Hematopoietic multipotent progenitor cell treated with erythropoietin and hydrocortisone succinate and interleukin-3 and kit ligand, for 17 days (in vitro differentiated cells): Measurements from ENCODE around the gene TFDP1.
"Not testable (repeated sequence)": the region's sequence is repeated elsewhere in the genome, so short reads cannot be mapped to it uniquely, and the experiment has no call there.

Source experiments
- DNase-seq: peaks from one replicate; pipeline ENCODE4 v3.0.0-alpha.2; 2015; ENCODE audit warnings: low spot score

The TFDP1 gene

DNA sequence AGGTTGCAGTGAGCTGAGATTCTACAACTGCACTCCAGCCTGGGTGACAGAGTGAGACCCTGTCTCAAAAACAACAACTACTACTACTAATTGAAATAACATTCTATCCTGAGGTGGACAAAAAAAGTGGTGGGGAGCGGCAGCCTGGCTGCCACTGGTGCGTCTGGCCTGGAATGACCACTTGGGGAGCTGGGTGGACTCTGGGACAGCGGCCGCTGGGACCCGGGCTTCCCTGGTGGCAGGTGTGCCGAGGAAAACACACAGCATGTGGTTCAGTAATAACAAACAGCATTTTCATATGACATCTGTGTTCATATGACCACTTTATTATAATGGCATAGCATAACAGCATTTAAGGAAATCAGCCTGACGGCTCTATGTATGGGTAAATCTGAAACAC is 33.9 kb downstream of the TFDP1 start:
- no peak for DNase-seq

DNA sequence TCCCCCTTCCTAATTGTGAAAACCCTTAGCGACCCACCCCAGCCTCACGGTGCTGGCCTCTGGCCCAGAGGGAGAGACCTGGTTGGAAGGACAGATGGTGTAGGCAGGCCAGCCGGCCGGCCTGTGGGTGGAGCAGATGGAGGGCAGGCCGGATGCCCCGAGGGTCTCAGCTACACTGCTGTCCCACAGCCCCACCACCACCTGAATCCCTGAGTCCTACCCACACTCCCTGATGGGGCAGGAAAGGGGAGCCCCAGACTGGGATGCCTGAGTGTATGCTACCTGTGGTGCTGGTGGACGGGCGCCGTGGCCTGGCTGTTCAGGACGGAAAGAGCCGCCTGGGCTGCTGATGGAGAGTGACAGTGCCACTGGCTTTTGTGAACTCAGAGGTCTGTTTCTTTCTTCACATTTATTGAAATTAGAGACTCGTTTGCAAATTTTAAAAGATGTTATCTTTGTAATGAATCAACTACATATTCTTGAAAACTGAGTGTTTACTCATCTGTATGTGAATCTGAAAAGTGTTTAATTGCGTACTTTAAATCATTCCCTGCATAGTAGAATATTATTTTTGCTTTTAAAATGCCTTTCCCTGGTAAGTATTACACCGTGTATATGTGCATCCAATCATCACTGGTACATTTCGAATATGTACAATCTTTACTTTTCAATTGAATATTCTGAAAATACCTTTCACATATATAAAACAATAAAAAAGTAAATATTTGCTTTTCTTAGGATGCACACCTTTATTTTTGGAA is 35.7 kb downstream of the TFDP1 start:
- DNase-seq = no peak

DNA sequence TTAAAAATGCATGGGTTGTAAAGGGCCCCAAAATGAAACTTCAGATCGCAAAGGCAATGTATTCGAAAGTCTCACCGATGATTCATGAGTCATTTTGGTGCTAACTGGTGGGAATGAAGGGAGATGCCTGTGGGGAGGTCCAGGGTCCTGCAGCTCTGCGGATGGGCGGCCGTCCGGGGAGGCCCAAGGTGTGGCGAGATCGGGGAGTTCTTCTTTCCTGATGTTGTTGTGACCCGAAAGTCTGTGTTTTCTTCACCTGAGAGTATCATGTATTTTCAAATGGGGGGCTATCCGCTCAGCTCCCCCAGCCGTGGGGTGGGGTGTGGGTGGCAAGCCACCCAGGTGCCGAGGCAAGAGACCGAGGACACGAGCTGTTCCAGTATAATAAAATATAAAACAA is 36.5 kb downstream of the TFDP1 start:
- no peak for DNase-seq

DNA sequence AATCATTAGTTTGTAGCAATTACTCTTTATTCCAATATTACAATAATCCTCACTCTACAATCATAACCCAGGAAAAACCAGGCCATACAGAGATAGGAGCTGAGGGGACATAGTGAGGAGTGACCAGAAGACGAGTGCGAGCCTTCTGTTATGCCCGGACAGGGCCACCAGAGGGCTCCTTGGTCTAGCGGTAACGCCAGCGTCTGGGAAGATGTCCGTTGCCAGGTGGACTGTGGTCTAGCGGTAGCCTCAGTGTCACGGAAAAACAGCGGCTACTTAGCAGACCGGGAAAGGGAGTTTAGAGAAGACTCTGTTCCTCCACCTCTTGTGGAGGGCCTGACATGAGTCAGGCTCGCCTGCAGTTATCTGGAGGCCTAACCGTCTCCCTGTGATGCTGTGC is 36.9 kb downstream of the TFDP1 start:
- DNase-seq = not testable (repeated sequence)

DNA sequence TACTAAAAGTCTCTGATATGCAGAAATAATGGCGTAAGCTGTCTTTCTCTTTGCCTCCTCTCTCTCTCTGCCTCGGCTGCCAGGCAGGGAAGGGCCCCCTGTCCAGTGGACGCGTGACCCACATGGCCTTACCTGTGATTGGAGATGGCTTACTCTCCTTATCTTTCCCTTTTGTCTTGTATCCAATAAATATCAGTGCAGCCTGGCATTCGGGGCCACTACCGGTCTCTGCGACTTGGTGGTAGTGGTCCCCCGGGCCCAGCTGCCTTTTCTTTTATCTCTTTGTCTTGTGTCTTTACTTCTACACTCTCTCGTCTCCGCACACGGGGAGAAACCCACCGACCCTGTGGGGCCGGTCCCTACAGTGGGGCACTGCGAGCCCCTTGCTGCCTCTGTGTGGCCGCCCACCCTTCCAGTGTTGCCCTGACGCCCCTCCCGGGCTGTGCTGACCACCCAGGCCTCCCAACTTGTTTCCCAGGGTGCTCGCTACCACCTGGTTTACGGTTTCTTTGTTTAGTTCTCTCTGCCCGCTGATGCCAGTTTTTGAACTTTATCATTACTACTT is 37.5 kb downstream of the TFDP1 start:
- DNase-seq = not testable (repeated sequence)

DNA sequence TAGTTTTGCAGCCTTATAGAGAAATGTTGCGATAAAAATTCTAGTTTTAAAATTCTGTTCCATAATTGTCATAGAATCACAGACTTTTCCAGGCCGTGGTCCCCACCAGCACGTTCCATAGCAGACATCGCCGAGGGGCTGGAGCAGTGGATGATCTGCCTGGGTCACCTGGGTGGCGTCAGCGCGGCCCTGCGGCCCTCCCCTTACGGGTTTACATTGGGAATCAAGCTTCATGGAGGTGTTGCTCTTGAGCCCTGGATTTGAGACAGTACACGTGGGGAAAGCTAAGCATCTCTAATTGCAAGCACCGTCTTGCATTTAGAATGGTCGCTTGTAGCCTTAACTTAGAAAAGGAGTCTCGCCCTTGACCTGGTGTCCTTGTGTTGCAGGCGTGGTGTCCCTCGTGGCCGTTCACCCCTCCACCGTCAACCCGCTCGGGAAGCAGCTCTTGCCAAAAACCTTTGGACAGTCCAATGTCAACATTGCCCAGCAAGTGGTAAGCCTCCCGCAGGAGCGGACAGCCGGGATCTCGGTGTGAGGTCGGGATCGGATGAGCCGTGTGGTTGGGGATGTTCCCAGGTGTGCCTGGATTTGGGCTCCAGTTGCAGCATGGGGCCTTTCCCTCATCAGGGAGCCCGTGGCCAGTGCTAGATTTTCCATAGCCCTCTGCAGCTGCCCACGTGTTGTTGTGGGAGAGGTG is 38.4 kb downstream of the TFDP1 start:
- no peak for DNase-seq

DNA sequence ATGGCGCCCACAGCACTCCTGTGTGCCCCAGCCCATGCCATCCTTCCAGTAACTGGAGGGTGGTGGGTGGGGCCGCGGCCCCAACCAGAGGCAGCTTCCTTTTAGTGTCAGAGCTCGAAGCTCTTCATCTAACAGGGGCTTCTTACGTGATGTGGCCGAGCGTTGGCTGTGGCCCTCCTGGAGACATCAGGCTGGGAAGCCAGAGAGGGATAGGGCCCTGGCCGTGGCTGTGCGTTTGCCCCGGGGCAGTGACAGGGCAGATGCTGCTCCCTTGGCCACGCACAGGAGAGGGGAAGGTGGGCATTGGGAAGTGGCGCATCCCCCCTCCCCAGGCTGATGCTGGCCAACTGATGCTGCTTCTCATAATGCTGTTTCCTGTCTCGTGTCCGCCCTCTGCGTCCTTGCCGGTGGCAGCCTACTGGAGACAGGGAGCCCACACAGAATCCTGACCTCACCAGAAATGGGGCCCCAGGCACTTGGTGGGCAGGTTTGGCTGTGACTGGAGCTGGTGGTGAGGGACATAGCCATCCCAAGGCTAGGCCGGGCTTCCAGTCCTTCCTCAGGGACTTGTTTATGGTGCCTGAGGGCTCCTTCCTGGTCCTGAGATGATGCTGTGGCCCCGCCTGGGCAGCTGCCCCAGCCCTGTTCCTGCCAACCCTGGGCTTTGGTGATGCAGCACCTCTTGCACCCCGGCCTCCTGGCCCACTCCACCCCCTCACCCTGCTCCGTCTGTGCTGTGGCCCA is 39.1 kb downstream of the TFDP1 start:
- no peak for DNase-seq

DNA sequence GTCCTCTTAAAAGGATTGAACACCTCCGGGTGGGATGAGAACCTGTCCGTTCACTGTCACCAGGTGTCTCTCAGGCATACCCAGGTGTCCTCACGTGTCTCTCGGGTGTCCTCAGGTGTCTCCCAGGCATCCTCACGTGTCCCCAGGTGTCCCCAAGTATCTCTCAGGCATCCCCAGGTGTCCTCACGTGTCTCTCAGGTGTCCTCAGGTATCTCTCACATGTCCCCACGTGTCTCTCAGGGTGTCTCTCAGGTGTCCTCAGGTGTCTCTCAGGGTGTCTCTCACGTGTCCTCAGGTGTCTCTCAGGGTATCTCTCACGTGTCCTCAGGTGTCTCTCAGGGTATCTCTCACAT is 39.7 kb downstream of the TFDP1 start:
- DNase-seq = no peak

DNA sequence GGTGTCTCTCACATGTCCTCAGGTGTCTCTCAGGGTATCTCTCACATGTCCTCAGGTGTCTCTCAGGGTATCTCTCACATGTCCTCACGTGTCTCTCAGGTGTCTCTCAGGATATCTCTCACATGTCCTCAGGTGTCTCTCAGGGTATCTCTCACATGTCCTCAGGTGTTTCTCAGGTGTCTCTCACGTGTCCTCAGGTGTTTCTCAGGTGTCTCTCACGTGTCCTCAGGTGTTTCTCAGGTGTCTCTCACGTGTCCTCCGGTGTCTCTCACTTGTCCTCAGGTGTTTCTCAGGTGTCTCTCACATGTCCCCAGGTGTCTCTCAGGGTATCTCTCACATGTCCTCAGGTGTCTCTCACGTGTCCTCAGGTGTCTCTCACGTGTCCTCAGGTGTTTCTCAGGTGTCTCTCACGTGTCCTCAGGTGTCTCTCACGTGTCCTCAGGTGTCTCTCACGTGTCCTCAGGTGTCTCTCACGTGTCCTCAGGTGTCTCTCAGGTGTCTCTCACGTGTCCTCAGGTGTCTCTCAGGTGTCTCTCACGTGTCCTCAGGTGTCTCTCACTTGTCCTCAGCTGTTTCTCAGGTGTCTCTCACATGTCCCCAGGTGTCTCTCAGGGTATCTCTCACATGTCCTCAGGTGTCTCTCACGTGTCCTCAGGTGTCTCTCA is 40.2 kb downstream of the TFDP1 start:
- DNase-seq = not testable (repeated sequence)

DNA sequence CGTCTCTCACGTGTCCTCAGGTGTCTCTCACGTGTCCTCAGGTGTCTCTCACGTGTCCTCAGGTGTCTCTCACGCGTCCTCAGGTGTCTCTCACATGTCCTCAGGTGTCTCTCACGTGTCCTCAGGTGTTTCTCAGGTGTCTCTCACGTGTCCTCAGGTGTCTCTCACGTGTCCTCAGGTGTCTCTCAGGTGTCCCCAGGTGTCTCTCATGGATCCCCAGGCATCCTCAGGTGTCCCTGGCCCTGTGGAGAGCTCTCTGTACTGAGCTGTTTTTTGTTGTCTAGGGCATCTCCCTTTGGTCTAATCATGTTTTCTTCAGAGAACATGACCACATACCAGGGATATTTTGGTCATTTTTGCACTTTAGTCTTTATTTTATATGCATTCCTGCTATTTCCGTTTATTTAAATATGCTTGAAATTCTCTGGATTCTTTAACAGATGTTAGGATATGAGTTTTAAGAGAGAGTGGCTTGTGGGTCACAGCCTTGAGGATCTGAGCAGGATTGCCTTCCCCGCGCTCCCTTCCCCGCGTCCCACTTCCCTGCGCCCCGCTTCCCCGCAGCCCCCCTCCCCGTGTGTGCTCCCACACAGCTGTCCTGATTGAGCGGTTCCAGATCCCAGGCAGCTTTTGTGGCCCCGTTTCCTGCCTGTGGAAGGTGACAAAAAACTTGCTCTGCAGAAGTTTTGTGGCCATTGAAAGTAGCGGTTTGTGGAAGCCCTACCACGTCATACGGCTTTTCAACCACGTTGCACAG is 41.6 kb downstream of the TFDP1 start:
- DNase-seq = no peak

DNA sequence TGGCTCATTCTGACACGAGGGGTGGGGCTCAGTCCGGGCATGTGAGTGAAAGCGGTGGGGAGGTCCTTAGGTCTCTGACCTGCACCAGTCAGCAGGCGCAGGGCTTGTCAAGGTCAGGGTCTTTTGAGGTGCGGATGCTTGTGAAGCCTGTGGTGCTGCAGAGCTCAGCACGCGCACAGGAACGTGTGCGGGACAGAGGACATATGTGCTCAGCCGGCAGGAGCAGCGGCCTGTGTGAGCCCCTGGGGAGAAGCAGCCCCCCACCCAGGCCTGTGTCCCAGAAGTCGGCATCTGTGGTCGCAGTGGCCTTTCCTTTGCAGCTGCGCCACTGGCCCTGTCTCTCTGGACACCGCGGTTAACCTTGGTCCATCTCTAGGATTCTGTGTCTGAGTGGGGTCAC is 42.6 kb downstream of the TFDP1 start:
- no peak for DNase-seq

DNA sequence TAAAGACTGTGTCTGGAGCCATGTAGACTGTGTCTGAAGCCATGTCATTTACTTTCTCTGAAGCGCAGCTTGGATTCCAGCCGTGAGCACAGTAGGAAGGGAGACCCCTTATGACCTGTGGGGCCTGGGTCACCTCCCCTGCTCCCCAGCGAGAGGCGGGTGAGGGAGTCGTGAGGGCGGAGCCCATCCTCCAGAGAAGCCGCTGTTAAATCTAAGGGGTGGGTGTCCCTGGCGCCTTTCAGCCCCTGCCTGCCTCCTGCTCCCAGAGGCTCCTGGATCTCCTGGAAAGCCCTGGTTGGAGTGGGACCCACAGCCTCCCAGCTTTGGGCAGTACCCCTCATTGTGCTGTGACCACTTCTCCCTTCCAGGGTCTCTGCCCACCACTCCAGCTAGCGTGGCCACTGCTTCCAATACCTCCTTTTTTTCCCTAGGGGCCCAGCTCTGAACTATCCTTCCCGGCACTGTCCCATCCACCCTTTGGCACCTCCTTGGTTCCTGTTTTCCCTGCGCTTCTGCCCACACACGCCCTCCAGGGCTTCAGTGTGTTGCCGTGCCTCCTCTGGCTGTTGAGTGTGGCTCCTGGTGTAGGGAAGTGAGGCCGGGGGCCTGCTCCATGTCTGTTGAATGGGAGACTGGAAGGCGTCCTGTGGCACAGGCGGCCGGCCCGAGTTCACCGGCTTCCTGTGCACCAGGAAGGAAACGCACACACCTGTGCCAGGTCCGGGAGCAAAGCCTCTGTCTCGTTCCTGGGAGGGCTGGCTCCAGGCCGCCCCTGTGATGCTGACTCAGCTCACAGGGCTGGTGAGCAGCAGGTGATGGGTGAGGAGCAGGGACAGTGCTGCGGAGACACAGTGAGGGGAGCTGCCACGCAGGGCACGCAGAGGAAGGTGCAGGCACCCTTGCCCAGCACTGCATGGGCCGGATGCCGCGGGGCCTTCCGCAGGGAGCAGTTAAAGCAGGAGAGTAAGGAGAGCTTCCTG is 44.0 kb downstream of the TFDP1 start:
- no peak for DNase-seq

DNA sequence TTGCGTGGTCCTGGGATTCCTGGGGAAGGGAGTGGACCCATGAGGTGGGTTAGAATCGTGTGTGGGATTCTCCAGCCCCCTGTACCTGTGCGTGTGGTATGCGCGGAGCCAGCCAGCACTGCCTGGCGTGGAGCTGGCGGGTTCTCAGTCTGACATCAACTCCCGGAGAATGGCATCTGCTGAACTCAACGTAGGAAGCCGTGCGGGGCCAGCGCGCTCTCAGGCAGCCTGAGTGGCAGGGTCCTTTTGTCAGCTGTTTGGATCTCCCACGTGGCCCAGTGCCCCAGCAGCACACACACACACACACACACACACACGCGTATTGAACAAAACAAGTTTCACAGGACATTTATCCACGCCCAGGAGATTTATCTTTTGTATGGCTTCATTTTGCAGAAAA is 45.3 kb downstream of the TFDP1 start:
- no peak for DNase-seq

DNA sequence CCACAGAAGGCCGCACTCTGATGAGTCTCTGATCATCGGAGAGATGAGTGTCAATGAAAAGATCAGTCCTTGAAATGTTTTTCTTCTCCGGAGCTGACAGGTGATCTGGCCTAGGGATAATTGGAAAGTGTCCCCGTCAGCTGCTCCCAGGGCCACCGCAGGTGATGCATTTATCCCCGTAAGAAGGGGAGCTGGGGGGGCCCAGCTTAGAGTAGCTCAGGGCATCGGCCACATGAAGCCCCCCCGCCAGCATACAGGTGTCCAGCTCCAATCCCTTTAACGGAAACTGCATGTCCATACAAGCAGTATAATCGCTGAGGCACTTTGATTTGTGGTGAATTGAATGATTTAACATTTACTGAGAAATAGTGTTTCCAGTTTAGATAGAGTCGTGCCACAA is 45.7 kb downstream of the TFDP1 start:
- no peak for DNase-seq

DNA sequence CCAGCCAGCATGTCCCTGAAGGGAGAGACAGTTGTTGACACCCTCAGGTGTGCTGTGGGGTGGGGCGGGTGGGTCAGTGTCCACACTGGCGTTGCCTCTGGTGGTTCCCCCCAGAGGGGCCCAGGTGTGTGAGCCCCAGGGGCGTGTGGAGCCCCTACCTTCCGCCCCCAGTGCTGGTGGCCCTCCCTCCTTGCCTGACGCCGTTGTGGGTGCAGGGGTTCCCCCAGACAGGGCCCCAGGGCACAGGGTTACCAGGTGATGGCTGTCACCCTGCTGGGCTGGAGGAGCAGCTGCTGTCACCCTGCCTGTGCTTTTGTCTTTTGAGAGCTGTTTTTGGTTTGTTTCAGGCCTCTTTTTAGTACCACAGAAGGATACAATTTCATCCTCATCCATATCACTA is 46.3 kb downstream of the TFDP1 start:
- DNase-seq = no peak

DNA sequence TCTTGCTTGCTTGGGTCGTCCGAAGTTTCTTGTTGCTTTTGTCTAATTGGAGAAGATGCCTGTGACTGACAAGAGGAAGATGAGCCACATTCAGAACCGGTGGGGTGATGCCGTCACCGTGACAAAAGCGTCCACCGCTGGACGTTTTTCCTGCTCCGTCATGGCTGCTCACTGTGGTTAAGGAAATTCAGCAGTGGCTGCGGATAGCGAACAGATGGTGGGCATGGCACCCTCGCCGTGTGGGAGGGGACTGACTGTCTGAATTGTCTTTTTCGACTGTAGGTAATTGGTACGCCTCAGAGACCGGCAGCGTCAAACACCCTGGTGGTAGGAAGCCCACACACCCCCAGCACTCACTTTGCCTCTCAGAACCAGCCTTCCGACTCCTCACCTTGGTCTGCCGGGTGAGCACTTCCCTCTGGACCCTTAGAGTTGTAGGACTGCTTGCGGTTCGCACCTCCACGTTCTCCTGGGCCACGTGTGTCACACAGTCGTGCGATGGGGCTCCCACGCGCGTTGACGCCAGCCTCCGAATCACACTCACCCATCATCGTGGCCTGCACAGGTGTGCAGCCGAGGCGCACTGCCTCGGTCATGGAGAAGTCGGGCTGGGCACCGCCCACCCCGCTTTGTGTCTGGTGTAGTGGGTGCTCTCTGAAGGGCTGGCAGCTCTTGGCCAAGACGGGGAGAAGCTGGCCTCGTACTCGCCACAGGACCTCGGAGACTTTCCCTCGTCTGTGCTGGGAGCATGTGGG is 47.0 kb downstream of the TFDP1 start:
- no peak for DNase-seq

DNA sequence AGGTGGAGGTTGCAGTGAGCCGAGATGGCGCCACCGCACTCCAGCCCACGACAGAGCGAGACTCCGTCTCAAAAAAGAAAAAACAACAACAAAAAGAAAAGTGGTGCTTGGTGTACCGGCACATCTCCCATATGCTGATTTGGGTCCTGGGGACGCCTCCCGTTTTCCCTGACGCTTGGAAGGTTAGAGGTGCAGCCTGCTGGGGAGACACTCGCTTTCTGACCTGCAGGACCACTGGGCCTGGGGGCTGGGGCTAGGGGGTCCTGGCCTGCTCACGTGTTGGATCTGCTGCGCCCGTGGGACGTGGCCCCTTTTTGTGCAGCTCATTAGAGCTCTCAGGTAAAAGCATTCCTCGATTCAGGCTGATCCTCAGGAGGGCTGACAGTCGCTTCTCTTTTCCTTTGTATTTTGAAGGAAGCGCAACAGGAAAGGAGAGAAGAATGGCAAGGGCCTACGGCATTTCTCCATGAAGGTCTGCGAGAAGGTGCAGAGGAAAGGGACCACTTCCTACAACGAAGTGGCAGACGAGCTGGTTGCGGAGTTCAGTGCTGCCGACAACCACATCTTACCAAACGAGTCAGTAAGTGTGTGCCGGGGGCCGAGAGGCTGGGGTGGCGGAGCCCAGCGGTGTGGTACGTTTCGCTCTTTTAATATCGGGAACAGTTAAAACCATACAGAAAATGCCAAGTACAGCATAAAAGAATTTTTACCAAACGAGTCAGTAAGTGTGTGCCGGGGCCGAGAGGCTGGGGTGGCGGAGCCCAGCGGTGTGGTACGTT is 48.3 kb downstream of the TFDP1 start:
- no peak for DNase-seq

DNA sequence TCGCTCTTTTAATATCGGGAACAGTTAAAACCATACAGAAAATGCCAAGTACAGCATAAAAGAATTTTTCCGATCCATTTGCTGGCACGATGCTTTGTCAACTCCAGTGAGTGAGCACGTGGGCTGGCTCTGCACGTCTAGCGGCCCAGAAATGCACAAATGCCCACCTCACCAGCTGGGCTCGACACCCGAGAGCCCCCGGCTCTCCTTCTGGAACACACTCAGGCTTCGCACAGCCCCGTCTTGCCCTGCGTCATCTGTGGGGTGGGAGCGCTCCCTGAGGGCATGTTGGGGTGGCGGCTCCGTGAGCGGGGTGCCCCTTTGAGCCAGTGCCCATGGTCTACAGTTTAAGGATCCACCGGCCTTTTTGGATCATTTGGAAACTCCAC is 48.9 kb downstream of the TFDP1 start:
- no peak for DNase-seq
